Osteoblast (primary cell): ENCODE data around the gene ADTRP. TPM values are rescaled to one million over a fixed set of nuclear protein-coding genes. Genes with fewer than 3 reads are reported as not detected.

ENCODE experiments used
- DNase-seq: peaks from one replicate; pipeline ENCODE4 v3.0.0; 2011; ENCODE audit warnings: low spot score, mixed read lengths; ENCODE audit not compliant: insufficient read length; ENCODE audit errors: missing footprints
- H2AFZ ChIP-seq: 2 replicates; pipeline ENCODE4 v1.6.0; 2011; ENCODE audit warnings: mild to moderate bottlenecking, low read length
- H3K27ac ChIP-seq: 2 replicates; pipeline ENCODE4 v1.5.1; 2011; ENCODE audit warnings: mild to moderate bottlenecking, low read depth, low read length, moderate library complexity
- H3K27me3 ChIP-seq: 2 replicates; pipeline ENCODE4 v1.6.0; 2012; ENCODE audit warnings: mild to moderate bottlenecking, control low read depth, inconsistent platforms, low read length, moderate library complexity; ENCODE audit not compliant: insufficient read depth
- H3K36me3 ChIP-seq: 2 replicates; pipeline ENCODE4 v1.5.1; 2011; ENCODE audit warnings: mild to moderate bottlenecking, low read length, control low read depth, moderate library complexity; ENCODE audit not compliant: insufficient read depth
- H3K4me1 ChIP-seq: 2 replicates; pipeline ENCODE4 v1.5.1; 2011; ENCODE audit warnings: mild to moderate bottlenecking, low read length, control low read depth, moderate library complexity; ENCODE audit not compliant: insufficient read depth
- H3K4me2 ChIP-seq: 2 replicates; pipeline ENCODE4 v1.6.0; 2011; ENCODE audit warnings: mild to moderate bottlenecking, low read length; ENCODE audit not compliant: insufficient read depth
- H3K4me3 ChIP-seq: fragments of 200-600 bp; sonication (generic); 3 replicates; pipeline ENCODE4 v1.5.1; 2012; ENCODE audit warnings: mild to moderate bottlenecking, low read length, inconsistent platforms; ENCODE audit not compliant: insufficient read depth
- H3K79me2 ChIP-seq: 2 replicates; pipeline ENCODE4 v1.6.0; 2012; ENCODE audit warnings: mild to moderate bottlenecking, low read length, control low read depth, inconsistent platforms; ENCODE audit not compliant: insufficient read depth
- H3K9me3 ChIP-seq: 2 replicates; pipeline ENCODE4 v1.5.1; 2011; ENCODE audit warnings: low read depth, low read length, control low read depth
- H4K20me1 ChIP-seq: 2 replicates; pipeline ENCODE4 v1.6.0; 2012; ENCODE audit warnings: mild to moderate bottlenecking, low read length, control low read depth; ENCODE audit not compliant: insufficient read depth
- CTCF ChIP-seq: IDR thresholded peaks from 2 replicates; pipeline ENCODE4 v1.5.1; 2011; ENCODE audit warnings: mild to moderate bottlenecking, low read depth, low read length, moderate library complexity; ENCODE audit errors: extremely low read depth
- total RNA-seq: library from RNA; depleted of rRNA; stranded (reverse); fragments of >200 nt; gene quantifications from 2 replicates; pipeline ENCODE4 v1.2.3, GENCODE V29; 2012

Gene ADTRP
- total RNA-seq, 1 donor = 0.72 TPM

DNA sequence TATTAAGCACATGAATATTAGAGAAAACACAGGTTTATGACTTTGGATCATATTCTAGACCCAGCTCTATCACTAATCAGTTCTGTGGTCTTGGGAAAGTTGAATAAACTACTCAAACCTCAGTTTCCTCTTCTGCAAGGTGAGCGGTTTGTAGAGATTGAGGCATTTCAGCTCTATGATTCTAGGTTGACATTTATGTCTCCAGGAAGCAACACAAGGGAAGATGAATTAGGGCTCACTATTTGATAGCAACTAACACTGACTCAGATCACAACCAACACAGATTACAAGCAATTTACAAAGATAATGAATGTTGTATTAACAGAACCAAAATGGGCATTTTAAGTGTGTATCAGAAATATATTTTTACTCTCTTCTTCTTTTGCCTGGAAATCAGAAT lies 21.9 kb downstream of the ADTRP start:
- Histone ChIP-seq H3K4me1 (peaks cover 13% of the 10 kb centered on the region), H4K20me1 (no peaks in the 10 kb centered on the region), H3K4me3 (no peak overlapping the region), H3K4me2 (no peak overlapping the region), H3K27me3 (no peaks in the 10 kb centered on the region), H3K9me3 (peaks cover 3% of the 10 kb centered on the region), H3K27ac (no peak overlapping the region), H2AFZ (no peak overlapping the region), H3K79me2 (no peaks in the 10 kb centered on the region), H3K36me3 (no peaks in the 10 kb centered on the region)
- no peak for TF ChIP-seq CTCF
- DNase-seq = no peak

DNA sequence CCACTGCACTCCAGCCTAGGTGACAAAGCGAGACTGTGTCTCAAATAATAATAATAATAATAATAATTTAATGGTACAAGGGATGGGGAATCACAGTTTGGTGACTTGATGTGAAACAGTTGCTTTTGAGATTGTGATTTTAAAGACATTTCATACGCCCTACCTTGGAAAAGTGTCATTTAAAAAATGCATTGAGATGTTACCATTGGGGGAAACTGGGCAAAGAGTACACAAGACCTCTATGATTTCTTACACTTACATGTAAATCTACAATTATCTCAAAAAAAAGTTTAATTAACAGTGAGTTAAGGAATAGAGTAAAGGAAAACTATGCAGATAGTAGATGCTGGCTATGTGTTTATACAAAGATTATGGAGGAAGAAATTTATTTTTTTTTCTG lies 22.3 kb downstream of the ADTRP start:
- Histone ChIP-seq H3K36me3 (no peaks in the 10 kb centered on the region), H4K20me1 (no peaks in the 10 kb centered on the region), H3K9me3 (peaks cover 3% of the 10 kb centered on the region), H3K4me2 (no peak overlapping the region), H3K4me1 (peaks cover 13% of the 10 kb centered on the region), H3K27ac (no peak overlapping the region), H3K27me3 (no peaks in the 10 kb centered on the region), H3K4me3 (no peak overlapping the region), H2AFZ (no peak overlapping the region), H3K79me2 (no peaks in the 10 kb centered on the region)
- no peak for DNase-seq
- TF ChIP-seq CTCF = no peak

GRCh38 chr6:11755725-11756124 lies 22.9 kb downstream of the ADTRP start:
- H3K9me3 ChIP-seq = peaks cover 3% of the 10 kb centered on the region
- H3K27me3 ChIP-seq = no peaks in the 10 kb centered on the region
- H3K4me3 ChIP-seq = no peak overlapping the region
- peak overlapping the region; percentile 20 for H3K27ac ChIP-seq
- H3K36me3 ChIP-seq = no peaks in the 10 kb centered on the region
- H3K4me1 ChIP-seq = peaks cover 13% of the 10 kb centered on the region
- no peaks in the 10 kb centered on the region for H3K79me2 ChIP-seq
- H4K20me1 ChIP-seq = no peaks in the 10 kb centered on the region
- no peak for TF ChIP-seq CTCF
- no peak for DNase-seq
- H3K4me2 ChIP-seq = no peak overlapping the region
- H2AFZ ChIP-seq = no peak overlapping the region

- peak overlapping the region; percentile 20 for H3K27ac ChIP-seq
Measured at GRCh38 chr6:11754625-11755271, 23.9 kb downstream of the ADTRP start.

More at GRCh38 chr6:11754625-11755271, 23.9 kb downstream of the ADTRP start:
- Histone ChIP-seq H3K36me3 (no peaks in the 10 kb centered on the region), H3K4me2 (no peak overlapping the region), H3K4me1 (peaks cover 13% of the 10 kb centered on the region), H3K79me2 (no peaks in the 10 kb centered on the region), H3K9me3 (peaks cover 3% of the 10 kb centered on the region), H3K27me3 (no peaks in the 10 kb centered on the region), H2AFZ (peak overlapping the region; percentile 31), H4K20me1 (no peaks in the 10 kb centered on the region), H3K4me3 (no peak overlapping the region)
- no peak for TF ChIP-seq CTCF
- DNase-seq = no peak
